Hair follicular keratinocyte (primary cell): ENCODE data around the gene DLGAP3. TPM values are rescaled to one million over a fixed set of nuclear protein-coding genes. Genes with fewer than 3 reads are reported as not detected.

Source experiments
- total RNA-seq: library from RNA; depleted of rRNA; stranded (reverse); fragments of >200 nt; gene quantifications from 2 replicates; pipeline ENCODE4 v1.2.3, GENCODE V29; 2015

DLGAP3 gene
- total RNA-seq, result not detected in 2 replicates

GRCh38 chr1:34929497-34929852, at the start of gene DLGAP3:
DLGAP3 (minus strand) TSS chr1:34929650; CDS start chr1:34905383, 24,267 bp downstream.

GRCh38 chr1:34859446-34860200, 69.8 kb downstream of the DLGAP3 start, which contains the start of gene SMIM12:
SMIM12 (minus strand) TSS chr1:34859749; CDS start chr1:34855977, 3,772 bp downstream.

Other genes with a start within 250 kb of the DLGAP3 start
- 120 and 157 TPM in 2 replicates for gene GJB5, start 174.6 kb downstream of the DLGAP3 start, total RNA-seq
- gene GJB4, start 169.9 kb downstream of the DLGAP3 start, total RNA-seq, result 5.5 and 17.0 TPM in 2 replicates
- gene GJB3, start 148.4 kb downstream of the DLGAP3 start, total RNA-seq, result 225 and 274 TPM in 2 replicates
- gene GJA4, start 136.7 kb downstream of the DLGAP3 start, total RNA-seq, result not detected in 2 replicates
- gene SMIM12, start 69.9 kb downstream of the DLGAP3 start, total RNA-seq, result 37.4 and 55.7 TPM in 2 replicates
- 26.3 and 44.0 TPM in 2 replicates for gene TMEM35B, start 55.7 kb upstream of the DLGAP3 start, total RNA-seq
- 6.6 and 7.8 TPM in 2 replicates for gene ZMYM6, start 102.3 kb upstream of the DLGAP3 start, total RNA-seq
- 15.3 and 18.4 TPM in 2 replicates for gene ZMYM1, start 149.7 kb upstream of the DLGAP3 start, total RNA-seq